Caco-2 (cell line): Measurements from ENCODE around the gene HOTAIR. TPM values are rescaled to one million over a fixed set of nuclear protein-coding genes. Genes with fewer than 3 reads are reported as not detected.

ENCODE experiments used
- BruUV-seq: library from RNA; stranded (reverse); fragments of 400-500 nt; replicated peaks from 2 replicates; lab custom pipeline; 2021; lab: Mats Ljungman, UMichigan
- CTCF ChIA-PET: fragments of 300-600 bp; sonication (Branson Sonifier 250); formaldehyde crosslinking; loops from one replicate; lab custom pipeline; 2022; ENCODE audit warnings: antibody characterized with exemption; lab: Charles Lee
- POLR2A ChIA-PET: fragments of 300-600 bp; sonication (Branson Sonifier 250); formaldehyde crosslinking; loops from one replicate; lab custom pipeline; 2022; ENCODE audit warnings: antibody characterized with exemption; lab: Charles Lee
- DNase-seq, 2 experiments: peaks; one replicate each; pipeline versions ENCODE4 v3.0.0 to v3.0.0-alpha.2; 2020 to 2022
- H3K27me3 ChIP-seq: replicated peaks from 2 replicates; pipeline ENCODE4 v1.6.0; 2011; ENCODE audit warnings: low read length; ENCODE audit not compliant: control insufficient read depth, insufficient read depth
- H3K36me3 ChIP-seq: 2 replicates; pipeline ENCODE4 v1.5.1; 2011; ENCODE audit warnings: low read length; ENCODE audit not compliant: control insufficient read depth, insufficient read depth
- H3K4me1 ChIP-seq: fragments of 250-450 bp; sonication (Bioruptor Pico); 2 replicates; pipeline ENCODE4 v1.5.1; 2020; ENCODE audit warnings: mild to moderate bottlenecking
- H3K4me3 ChIP-seq: 2 replicates; pipeline ENCODE4 v1.5.1; 2011; ENCODE audit warnings: low read depth, mild to moderate bottlenecking, control low read depth, low read length
- H3K9me3 ChIP-seq: fragments of 250-450 bp; sonication (Bioruptor Pico); 2 replicates; pipeline ENCODE4 v1.5.1; 2020; ENCODE audit warnings: mild to moderate bottlenecking, moderate library complexity
- H3K27ac Mint-ChIP-seq: one replicate; pipeline ENCODE4 v1.8.0; 2022; ENCODE audit warnings: mixed read lengths; ENCODE audit not compliant: unreplicated experiment
- H3K27me3 Mint-ChIP-seq: one replicate; pipeline ENCODE4 v1.8.0; 2022; ENCODE audit warnings: mixed read lengths; ENCODE audit not compliant: insufficient read depth, unreplicated experiment
- H3K36me3 Mint-ChIP-seq: one replicate; pipeline ENCODE4 v1.8.0; 2022; ENCODE audit warnings: mild to moderate bottlenecking, mixed read lengths; ENCODE audit not compliant: insufficient read depth, unreplicated experiment
- H3K4me1 Mint-ChIP-seq: one replicate; pipeline ENCODE4 v1.8.0; 2022; ENCODE audit warnings: low read depth, mixed read lengths; ENCODE audit not compliant: unreplicated experiment
- H3K4me3 Mint-ChIP-seq: one replicate; pipeline ENCODE4 v1.8.0; 2022; ENCODE audit warnings: mild to moderate bottlenecking, moderate library complexity, mixed read lengths; ENCODE audit not compliant: unreplicated experiment
- H3K9me3 Mint-ChIP-seq: one replicate; pipeline ENCODE4 v1.8.0; 2022; ENCODE audit warnings: mixed read lengths; ENCODE audit not compliant: unreplicated experiment
- CTCF ChIP-seq, 2 experiments: fragments of 200-600 bp in 1 of 2; IDR thresholded peaks; 1 replicate in 1 of 2; 2 replicates in 1 of 2; pipeline versions ENCODE4 v1.5.1 to v1.8.0; 2011 to 2022; ENCODE audit warnings: antibody characterized with exemption in 1 of 2, control low read depth in 1 of 2, inconsistent platforms in 1 of 2, low read depth in 1 of 2, low read length in 1 of 2, mild to moderate bottlenecking in 1 of 2, moderate library complexity in 1 of 2; ENCODE audit not compliant: insufficient read depth in 1 of 2, severe bottlenecking in 1 of 2, unreplicated experiment in 1 of 2
- intact Hi-C: fragments of 100-400 bp; cut with micrococcal nuclease; formaldehyde crosslinking; loops from one replicate; pipeline ENCODE4 v1.10.0; 2022; ENCODE audit not compliant: unreplicated experiment
- total RNA-seq: library from RNA; stranded (reverse); gene quantifications from 2 replicates; pipeline ENCODE4 v1.2.3, GENCODE V29; 2022

The HOTAIR gene
- total RNA-seq, 1 experiment from 2014 or later, result 1.9 TPM

- ChIA-PET CTCF (no interaction called here), POLR2A (no interaction called here)
- intact Hi-C loops, result no loop called here
- no TSS peak for BruUV-seq
- peaks cover 23% of the 10 kb centered on the region for H3K4me1 Mint-ChIP-seq
- peaks cover 9% of the 10 kb centered on the region for H3K36me3 Mint-ChIP-seq
- Histone ChIP-seq H3K4me1 (peaks cover 46% of the 10 kb centered on the region), H3K4me3 (no peak overlapping the region), H3K9me3 (no peaks in the 10 kb centered on the region), H3K27me3 (no peaks in the 10 kb centered on the region), H3K36me3 (no peaks in the 10 kb centered on the region; the same call in 1 of the 2 replicates)
- DNase-seq, result no peak
- H3K27me3 Mint-ChIP-seq, result no peaks in the 10 kb centered on the region
- H3K4me3 Mint-ChIP-seq, result no peak overlapping the region
- no peak for TF ChIP-seq CTCF (IDR thresholded peaks at IDR 0.05; ENCODE audit: insufficient read depth in 1 of 2, low read depth in 1 of 2, low read length in 1 of 2, severe bottlenecking in 1 of 2, unreplicated experiment in 1 of 2)
- H3K9me3 Mint-ChIP-seq, result no peaks in the 10 kb centered on the region
- H3K27ac Mint-ChIP-seq, result no peak overlapping the region
These were observed 7.1 kb upstream of the HOTAIR start for GRCh38 chr12:53981634-53982565.

- Histone ChIP-seq H3K9me3 (no peaks in the 10 kb centered on the region), H3K4me1 (peaks cover 44% of the 10 kb centered on the region), H3K4me3 (no peak overlapping the region), H3K27me3 (no peaks in the 10 kb centered on the region), H3K36me3 (no peaks in the 10 kb centered on the region; the same call in 1 of the 2 replicates)
- intact Hi-C loops, result no loop called here
- H3K4me1 Mint-ChIP-seq, result peaks cover 23% of the 10 kb centered on the region
- peak overlapping the region; percentile 86 for H3K27ac Mint-ChIP-seq
- BruUV-seq, result no TSS peak
- ChIA-PET CTCF (no interaction called here), POLR2A (interaction anchor here (1.0 kb wide), 1 partner anchor 73 kb away, joined by 3 read pairs; the partner anchor contains the start of gene HOXC4)
- no peak overlapping the region for H3K4me3 Mint-ChIP-seq
- H3K27me3 Mint-ChIP-seq, result no peaks in the 10 kb centered on the region
- peaks cover 9% of the 10 kb centered on the region for H3K36me3 Mint-ChIP-seq
- no peak for DNase-seq
- TF ChIP-seq CTCF (IDR thresholded peaks at IDR 0.05; ENCODE audit: insufficient read depth in 1 of 2, low read depth in 1 of 2, low read length in 1 of 2, severe bottlenecking in 1 of 2, unreplicated experiment in 1 of 2), result no peak
- no peaks in the 10 kb centered on the region for H3K9me3 Mint-ChIP-seq
These were observed 6.2 kb upstream of the HOTAIR start for GRCh38 chr12:53980802-53981496.

- no peak for DNase-seq
- ChIA-PET POLR2A (interaction anchor here (1.0 kb wide), 1 partner anchor 73 kb away, joined by 3 read pairs; the partner anchor contains the start of gene HOXC4), CTCF (interaction anchor here (0.9 kb wide), 1 partner anchor 38 kb away, joined by 5 read pairs; no protein-coding TSS in a partner anchor)
- BruUV-seq, result no TSS peak
- TF ChIP-seq CTCF (IDR thresholded peaks at IDR 0.05; ENCODE audit: insufficient read depth in 1 of 2, low read depth in 1 of 2, low read length in 1 of 2, severe bottlenecking in 1 of 2, unreplicated experiment in 1 of 2), result no peak
- no peaks in the 10 kb centered on the region for H3K9me3 Mint-ChIP-seq
- Histone ChIP-seq H3K36me3 (no peaks in the 10 kb centered on the region; the same call in 1 of the 2 replicates), H3K27me3 (no peaks in the 10 kb centered on the region), H3K4me1 (peaks cover 40% of the 10 kb centered on the region), H3K4me3 (no peak overlapping the region), H3K9me3 (no peaks in the 10 kb centered on the region)
- no peak overlapping the region for H3K4me3 Mint-ChIP-seq
- H3K36me3 Mint-ChIP-seq, result peaks cover 6% of the 10 kb centered on the region
- intact Hi-C loops, result no loop called here
- H3K4me1 Mint-ChIP-seq, result peaks cover 23% of the 10 kb centered on the region
- H3K27me3 Mint-ChIP-seq, result no peaks in the 10 kb centered on the region
- H3K27ac Mint-ChIP-seq, result peak overlapping the region; percentile 86
These were observed 5.5 kb upstream of the HOTAIR start for GRCh38 chr12:53980104-53980801.
